NCI-H2196 (cell line): ENCODE results near the gene SORBS2.

ENCODE experiments used
- DNase-seq: peaks from one replicate; lab custom pipeline; 2025; ENCODE audit not compliant: unreplicated experiment; lab: John Stamatoyannopoulos, UW

SORBS2 gene

GRCh38 chr4:185592438-185592837, 219.6 kb downstream of the SORBS2 start:
- DNase-seq: no peak

- no peak for DNase-seq
Measured at GRCh38 chr4:185591679-185592141, 220.3 kb downstream of the SORBS2 start.

GRCh38 chr4:185590982-185591381, 221.0 kb downstream of the SORBS2 start:
- DNase-seq: no peak

GRCh38 chr4:185589067-185589836, 222.7 kb downstream of the SORBS2 start:
- no peak for DNase-seq

GRCh38 chr4:185587427-185588161, 224.4 kb downstream of the SORBS2 start:
- DNase-seq: no peak

- DNase-seq: no peak
Measured at GRCh38 chr4:185587030-185587426, 225.0 kb downstream of the SORBS2 start.

GRCh38 chr4:185585211-185585610, 226.8 kb downstream of the SORBS2 start:
- DNase-seq: no peak

- DNase-seq: no peak
Measured at GRCh38 chr4:185583813-185584212, 228.2 kb downstream of the SORBS2 start.

- no peak for DNase-seq
Measured at GRCh38 chr4:185582651-185583400, 229.2 kb downstream of the SORBS2 start.

GRCh38 chr4:185580699-185581098, 231.3 kb downstream of the SORBS2 start:
- DNase-seq: no peak

- no peak for DNase-seq
Measured at GRCh38 chr4:185578284-185578683, 233.7 kb downstream of the SORBS2 start.

- no peak for DNase-seq
Measured at GRCh38 chr4:185576962-185577950, 234.7 kb downstream of the SORBS2 start.

GRCh38 chr4:185576314-185576961, 235.6 kb downstream of the SORBS2 start:
- DNase-seq: no peak

GRCh38 chr4:185573651-185574199, 238.3 kb downstream of the SORBS2 start:
- no peak for DNase-seq

- DNase-seq: no peak
Measured at GRCh38 chr4:185570727-185571126, 241.3 kb downstream of the SORBS2 start.

GRCh38 chr4:185567381-185568376, 244.3 kb downstream of the SORBS2 start:
- no peak for DNase-seq

GRCh38 chr4:185566972-185567371, 245.0 kb downstream of the SORBS2 start:
- DNase-seq: no peak

- no peak for DNase-seq
Measured at GRCh38 chr4:185566425-185566824, 245.6 kb downstream of the SORBS2 start.
